ENCODE measurements around the gene ZBED1. TPM values are rescaled to one million over a fixed set of nuclear protein-coding genes. Genes with fewer than 3 reads are reported as not detected.

Gene ZBED1
- total and polyA plus RNA-seq, 9 of the 15 experiments (the other 6 are each of a cell fraction or from before 2014, with no cell fraction given): 0.61 to 27.6 (median 13.9) TPM

- Histone ChIP-seq H3K9me3 (replicated peaks; ENCODE audit: control insufficient read depth, insufficient read depth, low read depth, low read length) (no peaks in the 10 kb centered on the region), H2AFZ (ENCODE audit: low read depth, low read length) (peak overlapping the region; percentile 86), H3K27ac (ENCODE audit: extremely low read depth, low read depth, low read length) (peak overlapping the region; percentile 72), H3K4me3 (peak overlapping the region; percentile 20; the same call in 1 of the 2 replicates), H3K36me3 (ENCODE audit: control insufficient read depth, insufficient read depth, low read length) (peaks cover 10% of the 10 kb centered on the region; the same call in 2 of the 3 replicates), H3K79me2 (ENCODE audit: control insufficient read depth, insufficient read depth, low read length) (peaks cover 32% of the 10 kb centered on the region), H3K27me3 (ENCODE audit: control insufficient read depth in 2 of 2, insufficient read depth in 2 of 2, low read length in 2 of 2) (no peaks in the 10 kb centered on the region), H3K9ac (ENCODE audit: insufficient read depth in 1 of 2, low read depth in 2 of 2, low read length in 2 of 2) (peak overlapping the region; percentile 18 to 48; a peak in 3 of 4 replicates), H3K4me1 (replicated peaks in 1 of 2; ENCODE audit: control insufficient read depth in 2 of 2, insufficient read depth in 2 of 2, low read length in 2 of 2) (peaks cover 8 to 30% of the 10 kb centered on the region in 2 experiments; a peak in 4 of 5 replicates), H3K4me2 (ENCODE audit: insufficient read depth, low read length) (peak overlapping the region; percentile 68), H4K20me1 (replicated peaks; ENCODE audit: control insufficient read depth, insufficient read depth, low read length) (no peaks in the 10 kb centered on the region), H3K9me1 (ENCODE audit: control insufficient read depth, insufficient read depth, low read length) (no peaks in the 10 kb centered on the region)
- BruUV-seq (replicated peaks): no TSS peak
- 48% methylated on average over 4 of the region's 5 CpGs for WGBS (ENCODE audit: insufficient coverage, low coverage, missing lambda C conversion rate)
- ChIA-PET POLR2A (no interaction called here), CTCF (ENCODE audit: low intra/inter-chr PET ratio) (no interaction called here)
- FAIRE-seq (no peak), ATAC-seq (no peak), DNase-seq (ENCODE audit: extremely low read depth in 1 of 4, low spot score in 3 of 4) (no peak)
- TF ChIP-seq ZNF316 (IDR thresholded peaks at IDR 0.05) (peak; percentile 28; the same call in 1 of the 2 replicates), JUN (IDR thresholded peaks at IDR 0.05; ENCODE audit: borderline replicate concordance, low read depth, low read length) (no peak), JUN (CRISPR knock-in tag; IDR thresholded peaks at IDR 0.05; ENCODE audit: borderline replicate concordance) (peak; percentile 43; the same call in 1 of the 2 replicates), UBTF (IDR thresholded peaks at IDR 0.05; ENCODE audit: borderline replicate concordance in 1 of 2, low read depth in 2 of 2, low read length in 2 of 2) (no peak)
- intact Hi-C loops (cut with micrococcal nuclease): no loop called here
- in situ Hi-C loops (cut with MboI): no loop called here
Measured at GRCh38 chrX:2502120-2502667, 1.4 kb upstream of the ZBED1 start.
